Right lobe of liver (tissue), 6 donors: ENCODE measurements around the gene USP16. TPM values are rescaled to one million over a fixed set of nuclear protein-coding genes. Genes with fewer than 3 reads are reported as not detected.

Experiments
- ATAC-seq, 4 donors: fragments of 200-7000 bp; cut with Tn5 transposase; one replicate each; pipeline ENCODE4 v1.9.1; 2020; ENCODE audit warnings: mild to moderate bottlenecking in 4 of 4, moderate library complexity in 4 of 4
- DNase-seq, 3 donors: peaks; one replicate each; pipeline ENCODE4 v3.0.0-alpha.2; 2020
- H3K27ac ChIP-seq, 3 donors: fragments of 200-600 bp; one replicate each; pipeline ENCODE4 v1.8.0; 2022
- H3K27me3 ChIP-seq, 2 donors: fragments of 200-600 bp; one replicate each; pipeline ENCODE4 v1.8.0; 2022
- H3K36me3 ChIP-seq, 4 donors: fragments of 200-600 bp; sonication (generic) in 1 of 4; one replicate each; pipeline versions ENCODE4 v1.5.1 to v1.8.0; 2017 to 2022; ENCODE audit warnings: control low read depth in 1 of 4
- H3K4me1 ChIP-seq, 4 donors: fragments of 200-600 bp; sonication (generic) in 1 of 4; one replicate each; pipeline versions ENCODE4 v1.5.1 to v1.8.0; 2017 to 2022; ENCODE audit warnings: control low read depth in 1 of 4
- H3K4me3 ChIP-seq, 3 donors: fragments of 200-600 bp; one replicate each; pipeline ENCODE4 v1.8.0; 2022
- H3K9me3 ChIP-seq, 4 donors: fragments of 200-600 bp; sonication (generic) in 1 of 4; one replicate each; pipeline versions ENCODE4 v1.5.1 to v1.8.0; 2017 to 2022; ENCODE audit warnings: control low read depth in 1 of 4
- CTCF ChIP-seq, 4 donors: fragments of 200-600 bp in 3 of 4; fragments of 450-650 bp in 1 of 4; IDR thresholded peaks; one replicate each; pipeline versions ENCODE4 v1.5.1 to v1.8.0; 2016 to 2022; ENCODE audit warnings: antibody characterized with exemption in 4 of 4, mild to moderate bottlenecking in 2 of 4
- POLR2A ChIP-seq: fragments of 450-650 bp; IDR thresholded peaks from one replicate; pipeline ENCODE4 v1.6.1; 2017; ENCODE audit warnings: antibody characterized with exemption, mild to moderate bottlenecking
- WGBS: methylation state at CpG from one replicate; pipeline ENCODE4 v1.1.6; 2018; ENCODE audit warnings: low coverage, low lambda C conversion rate; ENCODE audit not compliant: insufficient coverage; ENCODE audit errors: missing lambda C conversion rate; 5-methylcytosine and 5-hydroxymethylcytosine counted together
- intact Hi-C, 2 donors: fragments of 100-400 bp; cut with DNase I; formaldehyde crosslinking; loops; one replicate each; pipeline versions ENCODE4 v1.11.2 to v1.14.1; 2022
- total RNA-seq, 6 experiments: library from RNA; depleted of rRNA in 2 of 6; stranded (reverse); fragments of >200 nt in 2 of 6; fragmentation: NEBNext Ultra II Directional in 3 of 6; extraction: Animal tissue kit (Norgen Biotek cat#: 25700) in 3 of 6; gene quantifications; one replicate each; pipeline versions ENCODE4 v1.1.0 to v1.2.4, GENCODE V29; 2016 to 2023
- donor health status: DM: no; HTN: yes; CAD: no.
- donor health status: DM: no; HTN: no; CAD: no.
- donor health status: DM: no; HTN: no; CAD: no.
- donor health status: DM: no; HTN: yes; CAD: no.
- donor health status: DM: no; HTN: yes; CAD: no.

Gene USP16
- total RNA-seq, 6 experiments from 2014 or later: 14.1 to 20.5 (median 17.4) TPM

- Histone ChIP-seq H3K9me3 (no peaks in the 10 kb centered on the region), H3K27me3 (no peaks in the 10 kb centered on the region), H3K4me1 (peaks cover 0 to 17% (median 4%) of the 10 kb centered on the region in 4 donors), H3K27ac (peak overlapping the region; percentile 96 to 99 (median 99)), H3K36me3 (peaks cover 0 to 3% (median 0%) of the 10 kb centered on the region in 4 donors), H3K4me3 (peak overlapping the region; percentile 76 to 89 (median 79))
- ATAC-seq: peak in 1 of 4 donors; percentile 15
- intact Hi-C loops: no loop called here
- 2% methylated on average over 6 of the region's 6 CpGs for WGBS
- TF ChIP-seq POLR2A (no peak), CTCF (IDR thresholded peaks at IDR 0.05) (no peak)
- no peak for DNase-seq
Measured at GRCh38 chr21:29025328-29025713, 853 bp downstream of the USP16 start.

- H3K27me3 ChIP-seq: no peaks in the 10 kb centered on the region
- no peak for TF ChIP-seq POLR2A
- no peak for TF ChIP-seq CTCF (IDR thresholded peaks at IDR 0.05)
- no peak overlapping the region for H3K4me3 ChIP-seq
- no peaks in the 10 kb centered on the region for H3K9me3 ChIP-seq
- peaks cover 0 to 28% (median 12%) of the 10 kb centered on the region in 4 donors for H3K36me3 ChIP-seq
- intact Hi-C loops: no loop called here
- 22% methylated on average over 1 of the region's 1 CpG for WGBS
- H3K27ac ChIP-seq: no peak overlapping the region
- DNase-seq: peak in 1 of 3 donors; percentile 65
- ATAC-seq: peak in 1 of 4 donors; percentile 34
- H3K4me1 ChIP-seq: peaks cover 0 to 17% (median 4%) of the 10 kb centered on the region in 4 donors
Measured at GRCh38 chr21:29029524-29029923, 5.1 kb downstream of the USP16 start.

- peaks cover 0 to 39% (median 18%) of the 10 kb centered on the region in 4 donors for H3K36me3 ChIP-seq
- DNase-seq (no peak), ATAC-seq (no peak)
- H3K27me3 ChIP-seq: no peaks in the 10 kb centered on the region
- no peaks in the 10 kb centered on the region for H3K9me3 ChIP-seq
- WGBS: no CpG with 5 or more reads among the region's 1 CpG
- no peak overlapping the region for H3K27ac ChIP-seq
- no peak overlapping the region for H3K4me3 ChIP-seq
- peaks cover 0 to 13% (median 1%) of the 10 kb centered on the region in 4 donors for H3K4me1 ChIP-seq
- no peak for TF ChIP-seq POLR2A
- TF ChIP-seq CTCF (IDR thresholded peaks at IDR 0.05): no peak
- intact Hi-C loops: no loop called here
Measured at GRCh38 chr21:29030909-29031308, 6.4 kb downstream of the USP16 start.

- 67% methylated on average over 4 of the region's 4 CpGs for WGBS
- Histone ChIP-seq H3K9me3 (no peaks in the 10 kb centered on the region), H3K27ac (no peak overlapping the region), H3K4me3 (no peak overlapping the region), H3K4me1 (peaks cover 0 to 10% (median 0%) of the 10 kb centered on the region in 4 donors), H3K36me3 (peaks cover 0 to 63% (median 29%) of the 10 kb centered on the region in 4 donors), H3K27me3 (no peaks in the 10 kb centered on the region)
- TF ChIP-seq CTCF (IDR thresholded peaks at IDR 0.05): no peak
- TF ChIP-seq POLR2A: no peak
- intact Hi-C loops: no loop called here
- no peak for ATAC-seq
- no peak for DNase-seq
Measured at GRCh38 chr21:29033301-29033700, 8.8 kb downstream of the USP16 start.

GRCh38 chr21:29033871-29034270 lies 9.4 kb downstream of the USP16 start:
- H3K9me3 ChIP-seq: no peaks in the 10 kb centered on the region
- H3K27me3 ChIP-seq: no peaks in the 10 kb centered on the region
- DNase-seq (no peak), ATAC-seq (no peak)
- 79% methylated on average over 3 of the region's 3 CpGs for WGBS
- TF ChIP-seq CTCF (IDR thresholded peaks at IDR 0.05) (no peak), POLR2A (no peak)
- no peak overlapping the region for H3K4me3 ChIP-seq
- H3K4me1 ChIP-seq: peaks cover 0 to 9% (median 0%) of the 10 kb centered on the region in 4 donors
- H3K36me3 ChIP-seq: peaks cover 0 to 69% (median 33%) of the 10 kb centered on the region in 4 donors
- no peak overlapping the region for H3K27ac ChIP-seq
- intact Hi-C loops: no loop called here
